ENCODE measurements around the gene ITFG1. TPM values are rescaled to one million over a fixed set of nuclear protein-coding genes. Genes with fewer than 3 reads are reported as not detected.

The ITFG1 gene
- total and polyA plus RNA-seq, 9 of the 15 experiments (the other 6 are each of a cell fraction or from before 2014, with no cell fraction given), result 17.1 to 83.5 (median 35.8) TPM

- TF ChIP-seq PRDM10 (IDR thresholded peaks at IDR 0.05; ENCODE audit: partially characterized antibody) (peak; percentile 49), NFRKB (IDR thresholded peaks at IDR 0.05; ENCODE audit: low read depth) (0 out of 2 replicates have a peak, but pooled peaks have one; percentile 42), SPI1 (IDR thresholded peaks at IDR 0.05; ENCODE audit: borderline replicate concordance, low read depth, low read length) (peak; percentile 65)
These were observed 7.3 kb upstream of the ITFG1 start (continued) for GRCh38 chr16:47468070-47468689.

DNA sequence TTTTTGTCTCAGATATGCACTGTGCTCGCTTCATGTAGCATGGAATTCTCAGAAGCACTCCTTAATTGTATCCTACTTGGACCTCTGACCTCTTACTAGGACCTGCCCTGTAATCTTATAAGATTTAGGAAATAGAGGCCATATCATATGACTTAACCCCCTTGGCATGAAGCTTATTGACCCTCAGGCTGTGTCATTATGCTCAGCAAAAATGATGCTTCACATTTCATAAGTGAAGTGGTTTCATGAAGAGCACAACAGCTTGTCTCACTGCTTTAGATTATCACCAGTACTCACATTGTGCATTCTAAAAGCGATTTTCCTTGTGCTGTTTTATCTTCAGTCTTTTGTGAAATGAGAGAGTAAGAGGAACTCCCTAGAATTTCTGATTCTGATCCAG, 6.6 kb upstream of the ITFG1 start:
- in situ Hi-C loops (cut with MboI), result no loop called here

More for the DNA sequence above, 6.6 kb upstream of the ITFG1 start:
- Histone ChIP-seq H3K9ac (ENCODE audit: insufficient read depth in 1 of 2, low read depth in 2 of 2, low read length in 2 of 2) (peak overlapping the region in 1 of 2 experiments; percentile 98; a peak in 2 of 4 replicates), H3K4me3 (peak overlapping the region; percentile 5; the same call in 1 of the 2 replicates), H3K9me3 (replicated peaks; ENCODE audit: control insufficient read depth, insufficient read depth, low read depth, low read length) (no peaks in the 10 kb centered on the region), H3K36me3 (ENCODE audit: control insufficient read depth, insufficient read depth, low read length) (peaks cover 46% of the 10 kb centered on the region; the same call in 2 of the 3 replicates), H2AFZ (ENCODE audit: low read depth, low read length) (no peak overlapping the region), H3K9me1 (ENCODE audit: control insufficient read depth, insufficient read depth, low read length) (no peaks in the 10 kb centered on the region), H3K27ac (ENCODE audit: extremely low read depth, low read depth, low read length) (peak overlapping the region; percentile 99), H3K4me2 (ENCODE audit: insufficient read depth, low read length) (peak overlapping the region; percentile 73), H3K27me3 (ENCODE audit: control insufficient read depth in 2 of 2, insufficient read depth in 2 of 2, low read length in 2 of 2) (no peaks in the 10 kb centered on the region), H4K20me1 (replicated peaks; ENCODE audit: control insufficient read depth, insufficient read depth, low read length) (no peaks in the 10 kb centered on the region), H3K79me2 (ENCODE audit: control insufficient read depth, insufficient read depth, low read length) (peaks cover 100% of the 10 kb centered on the region), H3K4me1 (replicated peaks in 1 of 2; ENCODE audit: control insufficient read depth in 2 of 2, insufficient read depth in 2 of 2, low read length in 2 of 2) (peaks cover 0 to 34% of the 10 kb centered on the region in 2 experiments; a peak in 4 of 5 replicates)
- DNase-seq (ENCODE audit: extremely low read depth in 1 of 4, low spot score in 3 of 4) (peak in 1 of 4 experiments; percentile 33), FAIRE-seq (peak; percentile 67), ATAC-seq (peak; percentile 5; the same call in 2 of the 3 replicates)
- ChIA-PET POLR2A (interaction anchor here (0.7 to 1.8 kb wide), 7 partner anchors 8 to 302 kb away, joined by 3 to 8 read pairs (median 4); no protein-coding TSS in a partner anchor), CTCF (ENCODE audit: low intra/inter-chr PET ratio) (interaction anchor here (0.6 kb wide), 1 partner anchor 23 kb away, joined by 3 read pairs; no protein-coding TSS in a partner anchor)
- no peak for TF ChIP-seq FOXA1 (IDR thresholded peaks at IDR 0.05; ENCODE audit: borderline replicate concordance)
- no peak for TF ChIP-seq ADNP (tag; IDR thresholded peaks at IDR 0.05)
- TF ChIP-seq GABPB2 (CRISPR knock-in tag; conservative IDR thresholded peaks at IDR 0.05), result no peak
- no peak for TF ChIP-seq CREBBP (IDR thresholded peaks at IDR 0.05; ENCODE audit: low read depth, low read length)
- TF ChIP-seq ELF1 (tag; IDR thresholded peaks at IDR 0.05), result peak; percentile 9; the same call in 1 of the 2 replicates
- no peak for TF ChIP-seq NEUROD1 (IDR thresholded peaks at IDR 0.05; ENCODE audit: borderline replicate concordance, low read depth, low read length, partially characterized antibody)
- TF ChIP-seq ZNF24 (IDR thresholded peaks at IDR 0.05), result peak; percentile 72; the same call in 1 of the 2 replicates
- no peak for TF ChIP-seq U2AF1 (optimal IDR thresholded peaks at IDR 0.05; ENCODE audit: low read depth, low read length)
- TF ChIP-seq ZNF253 (CRISPR knock-in tag; conservative IDR thresholded peaks at IDR 0.05), result no peak
- TF ChIP-seq, protein P1, sequence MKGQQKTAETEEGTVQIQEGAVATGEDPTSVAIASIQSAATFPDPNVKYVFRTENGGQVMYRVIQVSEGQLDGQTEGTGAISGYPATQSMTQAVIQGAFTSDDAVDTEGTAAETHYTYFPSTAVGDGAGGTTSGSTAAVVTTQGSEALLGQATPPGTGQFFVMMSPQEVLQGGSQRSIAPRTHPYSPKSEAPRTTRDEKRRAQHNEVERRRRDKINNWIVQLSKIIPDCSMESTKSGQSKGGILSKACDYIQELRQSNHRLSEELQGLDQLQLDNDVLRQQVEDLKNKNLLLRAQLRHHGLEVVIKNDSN (CRISPR knock-in tag; IDR thresholded peaks at IDR 0.05), result no peak
- TF ChIP-seq MEIS2 (IDR thresholded peaks at IDR 0.05; ENCODE audit: partially characterized antibody), result no peak
- 8% methylated on average over 2 of the region's 2 CpGs for WGBS (ENCODE audit: insufficient coverage, low coverage, missing lambda C conversion rate)
- intact Hi-C loops (cut with micrococcal nuclease), result loop anchor here (5.0 to 10.0 kb wide), 3 partner anchors 50 to 213 kb away; no protein-coding TSS in a partner anchor
- no TSS peak for BruUV-seq (replicated peaks)
